Transverse colon (tissue), 4 donors: ENCODE measurements around the gene RALGPS2. TPM values are rescaled to one million over a fixed set of nuclear protein-coding genes. Genes with fewer than 3 reads are reported as not detected.
A peak's percentile ranks its signal among the peaks of the same experiment; 100 is the strongest.

Source experiments
- DNase-seq: peaks from one replicate; pipeline ENCODE4 v3.0.0-alpha.2; 2019
- H3K27ac ChIP-seq, 4 donors: fragments of 200-600 bp; sonication (generic); 2 replicates each; pipeline ENCODE4 v1.5.1; 2016 to 2018; ENCODE audit warnings: inconsistent platforms in 4 of 4
- H3K27me3 ChIP-seq: fragments of 200-600 bp; sonication (generic); 2 replicates; pipeline ENCODE4 v1.5.1; 2017; ENCODE audit warnings: inconsistent platforms
- H3K36me3 ChIP-seq, 4 donors: fragments of 200-600 bp; sonication (generic); 2 replicates each; pipeline ENCODE4 v1.5.1; 2017 to 2019; ENCODE audit warnings: inconsistent platforms in 4 of 4
- H3K4me1 ChIP-seq, 4 donors: fragments of 200-600 bp; sonication (generic); 2 replicates each; pipeline ENCODE4 v1.5.1; 2017 to 2020; ENCODE audit warnings: inconsistent platforms in 4 of 4
- H3K4me3 ChIP-seq, 4 donors: fragments of 200-600 bp; sonication (generic); 1 replicate in 1 of 4; 2 replicates in 3 of 4; pipeline versions ENCODE4 v1.5.1 to v1.6.1; 2017 to 2019; ENCODE audit warnings: inconsistent platforms in 4 of 4
- H3K9me3 ChIP-seq, 2 donors: fragments of 200-600 bp; sonication (generic); 2 replicates each; pipeline ENCODE4 v1.5.1; 2017 to 2019; ENCODE audit warnings: inconsistent platforms in 2 of 2
- EP300 ChIP-seq: sonication (generic); formaldehyde crosslinking; IDR thresholded peaks from one replicate; pipeline ENCODE4 v1.6.1; 2017; ENCODE audit warnings: antibody characterized with exemption, low read depth
- POLR2A ChIP-seq: fragments of 450-650 bp; IDR thresholded peaks from one replicate; pipeline ENCODE4 v1.6.1; 2016; ENCODE audit warnings: antibody characterized with exemption, mild to moderate bottlenecking, moderate library complexity
- POLR2AphosphoS5 ChIP-seq, 3 donors: sonication (generic); formaldehyde crosslinking; IDR thresholded peaks; one replicate each; pipeline ENCODE4 v1.6.1; 2016; ENCODE audit warnings: antibody characterized with exemption in 3 of 3
- WGBS, 2 donors: methylation state at CpG; one replicate each; pipeline ENCODE4 v1.1.5; 2018; ENCODE audit warnings: low coverage in 1 of 2; 5-methylcytosine and 5-hydroxymethylcytosine counted together
- in situ Hi-C, 4 donors: fragments of 200-750 bp; cut with MboI; loops; one replicate each; pipeline versions ENCODE4 v1.15.0 to v1.15.1; 2017; ENCODE audit warnings: low sequenced_read_pairs in 3 of 4, low pct_ligation_motif_present in 1 of 4, low pct_unique_long_range_greater_than_20kb in 1 of 4
- intact Hi-C: fragments of 100-400 bp; cut with DNase I; formaldehyde crosslinking; loops from one replicate; pipeline ENCODE4 v1.15.1; 2023; ENCODE audit warnings: low total_unique reads
- total RNA-seq, 4 donors: library from RNA; depleted of rRNA; stranded (reverse); fragments of >200 nt; gene quantifications; one replicate each; pipeline ENCODE4 v1.1.0, GENCODE V29; 2016
- TF ChIP-seq, protein P1 (sequence below), 5 experiments: fragments of 200-600 bp in 3 of 5; fragments of 450-650 bp in 2 of 5; sonication (generic) in 3 of 5; IDR thresholded peaks; 1 replicate in 2 of 5; 2 replicates in 3 of 5; pipeline ENCODE4 v1.5.1; 2016 to 2017; ENCODE audit warnings: antibody characterized with exemption in 5 of 5, inconsistent platforms in 3 of 5, mild to moderate bottlenecking in 2 of 5, moderate library complexity in 1 of 5

The RALGPS2 gene
- total RNA-seq, 4 donors from 2014 or later, result 21.5 to 50.8 (median 34.0) TPM

DNA sequence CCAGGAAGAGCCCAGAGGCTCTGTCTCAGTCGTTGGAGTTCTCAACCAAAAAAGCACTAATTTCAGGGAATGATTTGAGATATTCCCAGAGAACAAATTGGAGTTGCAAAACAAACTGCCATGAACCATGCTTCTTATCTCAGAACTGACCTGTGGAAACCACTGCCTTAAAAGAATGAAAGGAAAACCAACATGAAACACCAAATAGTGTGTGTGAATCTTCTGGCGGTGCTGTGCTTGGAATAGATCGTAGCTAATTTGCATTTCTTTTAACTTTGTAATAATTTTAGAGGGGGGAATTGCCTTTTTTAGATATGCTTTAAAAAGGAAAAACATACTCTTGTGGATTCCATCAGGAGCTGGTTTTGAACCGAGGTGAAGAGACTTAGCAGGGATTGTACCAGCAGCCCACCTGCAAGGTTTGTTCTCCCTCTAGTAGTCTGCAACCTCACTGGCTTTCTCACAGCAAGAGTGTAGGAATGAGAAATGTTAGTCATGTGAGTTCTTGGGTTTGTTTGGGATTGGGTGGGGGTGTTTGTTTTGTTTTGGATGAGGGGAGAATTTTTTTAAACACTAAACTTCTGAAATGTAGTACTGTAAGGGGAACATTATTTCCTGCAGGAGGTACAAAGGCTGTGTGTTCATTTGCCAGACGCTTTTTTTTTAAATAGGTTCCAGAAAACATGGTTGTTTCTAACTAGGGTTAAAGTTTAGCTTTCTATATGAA lies 191.6 kb downstream of the RALGPS2 start:
- in situ Hi-C loops (loop anchor here in 1 of 4 donors (25.0 kb wide), 1 partner anchor 104 kb away; no protein-coding TSS in a partner anchor), intact Hi-C loops (no loop called here)
- Histone ChIP-seq H3K4me1 (peaks cover 0 to 18% (median 10%) of the 10 kb centered on the region in 4 donors), H3K4me3 (no peak overlapping the region), H3K36me3 (peaks cover 0 to 17% (median 0%) of the 10 kb centered on the region in 4 donors), H3K27ac (no peak overlapping the region), H3K27me3 (no peaks in the 10 kb centered on the region), H3K9me3 (no peaks in the 10 kb centered on the region)
- DNase-seq, result no peak
- TF ChIP-seq POLR2AphosphoS5 (IDR thresholded peaks at IDR 0.05) (no peak), EP300 (no peak), POLR2A (no peak)
- TF ChIP-seq, protein P1, sequence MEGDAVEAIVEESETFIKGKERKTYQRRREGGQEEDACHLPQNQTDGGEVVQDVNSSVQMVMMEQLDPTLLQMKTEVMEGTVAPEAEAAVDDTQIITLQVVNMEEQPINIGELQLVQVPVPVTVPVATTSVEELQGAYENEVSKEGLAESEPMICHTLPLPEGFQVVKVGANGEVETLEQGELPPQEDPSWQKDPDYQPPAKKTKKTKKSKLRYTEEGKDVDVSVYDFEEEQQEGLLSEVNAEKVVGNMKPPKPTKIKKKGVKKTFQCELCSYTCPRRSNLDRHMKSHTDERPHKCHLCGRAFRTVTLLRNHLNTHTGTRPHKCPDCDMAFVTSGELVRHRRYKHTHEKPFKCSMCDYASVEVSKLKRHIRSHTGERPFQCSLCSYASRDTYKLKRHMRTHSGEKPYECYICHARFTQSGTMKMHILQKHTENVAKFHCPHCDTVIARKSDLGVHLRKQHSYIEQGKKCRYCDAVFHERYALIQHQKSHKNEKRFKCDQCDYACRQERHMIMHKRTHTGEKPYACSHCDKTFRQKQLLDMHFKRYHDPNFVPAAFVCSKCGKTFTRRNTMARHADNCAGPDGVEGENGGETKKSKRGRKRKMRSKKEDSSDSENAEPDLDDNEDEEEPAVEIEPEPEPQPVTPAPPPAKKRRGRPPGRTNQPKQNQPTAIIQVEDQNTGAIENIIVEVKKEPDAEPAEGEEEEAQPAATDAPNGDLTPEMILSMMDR (IDR thresholded peaks at IDR 0.05), result no peak
- WGBS, 2 donors, result 76 to 92% methylated on average over 4 to 5 of the region's 5 CpGs

GRCh38 chr1:178918308-178918707 lies 193.3 kb downstream of the RALGPS2 start:
- Histone ChIP-seq H3K4me3 (no peak overlapping the region), H3K4me1 (peaks cover 0 to 18% (median 10%) of the 10 kb centered on the region in 4 donors), H3K27ac (no peak overlapping the region), H3K36me3 (peaks cover 0 to 17% (median 0%) of the 10 kb centered on the region in 4 donors), H3K27me3 (no peaks in the 10 kb centered on the region), H3K9me3 (no peaks in the 10 kb centered on the region)
- in situ Hi-C loops, result loop anchor here in 1 of 4 donors (25.0 kb wide), 1 partner anchor 106 kb away; no protein-coding TSS in a partner anchor
- intact Hi-C loops, result no loop called here
- DNase-seq, result no peak
- TF ChIP-seq EP300, result no peak
- WGBS, 2 donors, result 83% methylated on average over 6 of the region's 6 CpGs

DNA sequence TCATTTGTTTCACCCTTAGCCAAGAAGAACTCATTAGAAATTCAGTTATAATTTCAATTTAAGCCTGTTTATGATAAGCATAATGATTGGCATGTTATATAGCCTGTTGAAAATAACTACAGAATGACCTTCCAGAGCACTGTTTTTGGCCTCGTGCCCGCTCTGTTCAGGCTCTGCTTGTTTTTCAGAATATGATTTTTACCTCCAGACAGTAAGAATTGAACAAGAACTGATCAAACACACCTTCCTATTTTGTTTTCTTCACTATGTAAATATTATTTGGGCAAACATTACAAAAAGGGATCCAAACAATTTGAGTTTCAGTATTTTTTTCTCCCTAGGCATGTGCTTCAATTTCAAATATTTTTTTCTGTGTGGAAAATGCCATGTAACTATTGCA lies 193.9 kb downstream of the RALGPS2 start:
- Histone ChIP-seq H3K27ac (peak overlapping the region in 1 of 4 donors; percentile 33), H3K4me1 (peaks cover 0 to 18% (median 10%) of the 10 kb centered on the region in 4 donors), H3K9me3 (no peaks in the 10 kb centered on the region), H3K4me3 (no peak overlapping the region), H3K27me3 (no peaks in the 10 kb centered on the region), H3K36me3 (peaks cover 0 to 17% (median 0%) of the 10 kb centered on the region in 4 donors)
- in situ Hi-C loops, result loop anchor here in 1 of 4 donors (25.0 kb wide), 1 partner anchor 107 kb away; no protein-coding TSS in a partner anchor
- intact Hi-C loops, result no loop called here
- WGBS, 2 donors, result 58 to 60% methylated on average over 2 of the region's 2 CpGs
- no peak for DNase-seq
- TF ChIP-seq EP300 (no peak), POLR2A (no peak), POLR2AphosphoS5 (IDR thresholded peaks at IDR 0.05) (no peak)
- TF ChIP-seq, protein P1 (IDR thresholded peaks at IDR 0.05), result no peak

- intact Hi-C loops (no loop called here), in situ Hi-C loops (loop anchor here in 1 of 4 donors (25.0 kb wide), 1 partner anchor 107 kb away; no protein-coding TSS in a partner anchor)
- DNase-seq, result no peak
- TF ChIP-seq EP300 (no peak), POLR2AphosphoS5 (IDR thresholded peaks at IDR 0.05) (no peak), POLR2A (no peak)
- TF ChIP-seq, protein P1 (IDR thresholded peaks at IDR 0.05), result no peak
- no peak overlapping the region for H3K4me3 ChIP-seq
- peaks cover 0 to 17% (median 0%) of the 10 kb centered on the region in 4 donors for H3K36me3 ChIP-seq
- WGBS, 2 donors, result 38 to 76% methylated on average over 1 to 2 of the region's 2 CpGs
- H3K9me3 ChIP-seq, result no peaks in the 10 kb centered on the region
- peaks cover 0 to 18% (median 10%) of the 10 kb centered on the region in 4 donors for H3K4me1 ChIP-seq
- peak overlapping the region in 1 of 4 donors; percentile 33 for H3K27ac ChIP-seq
- no peaks in the 10 kb centered on the region for H3K27me3 ChIP-seq
Measured at GRCh38 chr1:178919581-178919980, 194.5 kb downstream of the RALGPS2 start.
